SK-N-SH (cell line): Measurements from ENCODE around the gene PRPF4. TPM values are rescaled to one million over a fixed set of nuclear protein-coding genes. Genes with fewer than 3 reads are reported as not detected.

Experiments
- CTCF ChIA-PET: fragments of 300-600, 350-600 bp; formaldehyde crosslinking; extraction: SDS; loops from one replicate; lab custom pipeline; 2021; lab: Yijun Ruan, JAX
- POLR2A ChIA-PET: fragments of 350-600 bp; sonication (Branson Sonifier 250); formaldehyde crosslinking; extraction: SDS; loops from one replicate; lab custom pipeline; 2020; ENCODE audit warnings: antibody characterized with exemption, inconsistent platforms; lab: Yijun Ruan, JAX
- DNase-seq: peaks from one replicate; pipeline ENCODE4 v3.0.0; 2012
- H2AFZ ChIP-seq: fragments of 200-600 bp; sonication (generic); 2 replicates; pipeline ENCODE4 v1.8.1; 2016; ENCODE audit warnings: antibody characterized with exemption, mild to moderate bottlenecking, low read depth
- H3F3A ChIP-seq: fragments of 200-600 bp; sonication (generic); replicated peaks from 2 replicates; pipeline ENCODE3; 2016; ENCODE audit warnings: antibody characterized with exemption, mild to moderate bottlenecking; ENCODE audit not compliant: insufficient read depth
- H3K27ac ChIP-seq, 2 experiments: fragments of 200-500 bp in 1 of 2; fragments of 200-600 bp in 1 of 2; sonication (Bioruptor generic) in 1 of 2; sonication (generic), shearing (Covaris generic) in 1 of 2; 2 replicates each; pipeline versions ENCODE4 v1.5.1 to v1.6.1; 2014 to 2016; ENCODE audit warnings: low read depth in 2 of 2, inconsistent platforms in 1 of 2, low read length in 1 of 2, mild to moderate bottlenecking in 1 of 2, mixed read lengths in 1 of 2
- H3K27me3 ChIP-seq: fragments of 200-600 bp; sonication (generic), shearing (Covaris generic); 2 replicates; pipeline ENCODE4 v1.6.1; 2016; ENCODE audit warnings: mixed run types; ENCODE audit not compliant: insufficient read depth
- H3K36me3 ChIP-seq, 2 experiments: fragments of 200-500 bp in 1 of 2; fragments of 200-600 bp in 1 of 2; sonication (Bioruptor generic) in 1 of 2; sonication (generic) in 1 of 2; replicated peaks in 1 of 2; 2 replicates each; pipeline versions ENCODE3 to v1.5.1; 2014 to 2016; ENCODE audit warnings: low read length in 1 of 2, mild to moderate bottlenecking in 1 of 2; ENCODE audit not compliant: insufficient read depth in 2 of 2, control insufficient read depth in 1 of 2
- H3K4me1 ChIP-seq, 2 experiments: fragments of 200-500 bp in 1 of 2; fragments of 200-600 bp in 1 of 2; sonication (Bioruptor generic) in 1 of 2; sonication (generic), shearing (Covaris generic) in 1 of 2; 2 replicates each; pipeline versions ENCODE4 v1.5.1 to v1.6.1; 2014 to 2016; ENCODE audit warnings: low read depth in 1 of 2, low read length in 1 of 2, mixed run types in 1 of 2; ENCODE audit not compliant: insufficient read depth in 2 of 2, control insufficient read depth in 1 of 2
- H3K4me2 ChIP-seq: fragments of 200-600 bp; sonication (generic), shearing (Covaris generic); 2 replicates; pipeline ENCODE4 v1.6.1; 2017; ENCODE audit warnings: mixed run types
- H3K4me3 ChIP-seq, 2 experiments: fragments of 200-500 bp in 1 of 2; fragments of 200-600 bp in 1 of 2; sonication (Bioruptor generic) in 1 of 2; sonication (generic), shearing (Covaris generic) in 1 of 2; 2 replicates each; pipeline versions ENCODE4 v1.5.1 to v1.8.1; 2014 to 2016; ENCODE audit warnings: low read depth in 2 of 2, inconsistent platforms in 1 of 2, low read length in 1 of 2, mild to moderate bottlenecking in 1 of 2, mixed read lengths in 1 of 2, moderate library complexity in 1 of 2
- H3K79me2 ChIP-seq: fragments of 200-600 bp; sonication (generic); 2 replicates; pipeline ENCODE4 v1.8.1; 2017; ENCODE audit warnings: mild to moderate bottlenecking; ENCODE audit not compliant: insufficient read depth
- H3K9ac ChIP-seq: fragments of 200-600 bp; sonication (generic); 2 replicates; pipeline ENCODE4 v1.6.1; 2017; ENCODE audit warnings: mixed run types
- H3K9me2 ChIP-seq: fragments of 200-600 bp; sonication (generic); 2 replicates; pipeline ENCODE4 v1.6.1; 2017; ENCODE audit warnings: mixed run types
- H3K9me3 ChIP-seq: fragments of 200-600 bp; sonication (generic); 2 replicates; pipeline ENCODE4 v1.6.1; 2017; ENCODE audit warnings: mixed run types, mild to moderate bottlenecking, moderate library complexity
- H4K20me1 ChIP-seq: fragments of 200-600 bp; sonication (generic); 2 replicates; pipeline ENCODE4 v1.6.1; 2017; ENCODE audit warnings: mild to moderate bottlenecking, mixed run types; ENCODE audit not compliant: insufficient read depth
- CHD2 ChIP-seq: fragments of 150-350 bp; IDR thresholded peaks from 2 replicates; pipeline ENCODE4 v1.6.1; 2018; ENCODE audit warnings: low read length; ENCODE audit not compliant: partially characterized antibody
- ELF1 ChIP-seq: IDR thresholded peaks from 2 replicates; pipeline ENCODE4 v1.4.0; 2012
- EP300 ChIP-seq, 2 experiments: IDR thresholded peaks; 2 replicates each; pipeline versions ENCODE4 v1.4.0 to v1.6.1; 2012; ENCODE audit warnings: borderline replicate concordance in 1 of 2, low read depth in 1 of 2, low read length in 1 of 2
- EZH2phosphoT487 ChIP-seq: fragments of 200-600 bp; sonication (generic); IDR thresholded peaks from 2 replicates; pipeline ENCODE4 v1.6.1; 2017; ENCODE audit warnings: low read depth, mixed run types, mild to moderate bottlenecking, antibody characterized with exemption, moderate library complexity, borderline replicate concordance
- FOXJ3 ChIP-seq: sonication (generic); formaldehyde crosslinking; IDR thresholded peaks from 2 replicates; pipeline ENCODE4 v1.5.1; 2020; ENCODE audit warnings: mild to moderate bottlenecking, missing genetic modification reagents
- FOXM1 ChIP-seq: IDR thresholded peaks from 2 replicates; pipeline ENCODE4 v1.4.0; 2012; ENCODE audit warnings: low read depth, mild to moderate bottlenecking
- GATA2 ChIP-seq: sonication (generic); formaldehyde crosslinking; IDR thresholded peaks from 2 replicates; pipeline ENCODE4 v1.5.0; 2020; ENCODE audit warnings: mild to moderate bottlenecking, missing genetic modification reagents
- JUND ChIP-seq: IDR thresholded peaks from 2 replicates; pipeline ENCODE4 v1.4.0; 2012
- MEF2A ChIP-seq: IDR thresholded peaks from 2 replicates; pipeline ENCODE4 v1.4.0; 2012; ENCODE audit warnings: low read depth, borderline replicate concordance
- PBX3 ChIP-seq: IDR thresholded peaks from 2 replicates; pipeline ENCODE4; 2012
- POLR2AphosphoS5 ChIP-seq: IDR thresholded peaks from 2 replicates; pipeline ENCODE4 v1.6.1; 2012; ENCODE audit warnings: low read depth, low read length
- RCOR1 ChIP-seq: fragments of 150-350 bp; IDR thresholded peaks from 2 replicates; pipeline ENCODE4 v1.6.1; 2017; ENCODE audit warnings: antibody characterized with exemption, low read length
- REST ChIP-seq: IDR thresholded peaks from 2 replicates; pipeline ENCODE4 v1.6.1; 2012; ENCODE audit warnings: mild to moderate bottlenecking, low read depth, low read length, moderate library complexity
- TAF1 ChIP-seq: IDR thresholded peaks from 2 replicates; pipeline ENCODE4 v1.6.1; 2012; ENCODE audit warnings: low read depth, mild to moderate bottlenecking, low read length, moderate library complexity, borderline replicate concordance
- TCF12 ChIP-seq: IDR thresholded peaks from 2 replicates; pipeline ENCODE4 v1.4.0; 2012
- TEAD4 ChIP-seq: IDR thresholded peaks from 2 replicates; pipeline ENCODE4 v1.4.0; 2012; ENCODE audit warnings: mild to moderate bottlenecking, borderline replicate concordance; ENCODE audit not compliant: insufficient read depth
- USF2 ChIP-seq: fragments of 150-350 bp; IDR thresholded peaks from 2 replicates; pipeline ENCODE4 v1.6.1; 2017; ENCODE audit warnings: antibody characterized with exemption, low read length, low read depth, borderline replicate concordance
- YY1 ChIP-seq: IDR thresholded peaks from 2 replicates; pipeline ENCODE4 v1.4.0; 2012; ENCODE audit warnings: low read depth, mild to moderate bottlenecking
- WGBS: methylation state at CpG from one replicate; pipeline ENCODE4 v1.1.6; 2017; ENCODE audit warnings: low lambda C conversion rate; 5-methylcytosine and 5-hydroxymethylcytosine counted together
- polyA plus RNA-seq, 3 experiments: library from polyadenylated mRNA; depleted of rRNA; stranded (reverse); fragments of >200 nt; gene quantifications; 2 replicates each; pipeline ENCODE4 v1.2.3, GENCODE V29; 2012

PRPF4 gene
- polyA plus RNA-seq, 1 of the 3 experiments (the other 2 are of a cell fraction) = 23.2 TPM

GRCh38 chr9:113267911-113268566, 7.4 kb upstream of the PRPF4 start:
- Histone ChIP-seq H3K27me3 (no peaks in the 10 kb centered on the region), H3F3A (peaks cover 3% of the 10 kb centered on the region), H3K9me3 (no peaks in the 10 kb centered on the region), H2AFZ (no peak overlapping the region), H3K9ac (no peak overlapping the region), H3K4me3 (no peak overlapping the region), H3K79me2 (no peaks in the 10 kb centered on the region), H3K27ac (no peak overlapping the region), H3K36me3 (peaks cover 35 to 56% of the 10 kb centered on the region in 2 experiments), H3K4me1 (no peaks in the 10 kb centered on the region), H4K20me1 (no peaks in the 10 kb centered on the region), H3K9me2 (no peaks in the 10 kb centered on the region), H3K4me2 (no peak overlapping the region)
- ChIA-PET POLR2A (no interaction called here), CTCF (no interaction called here)
- 86% methylated on average over 4 of the region's 4 CpGs for WGBS
- no peak for DNase-seq
- TF ChIP-seq JUND (no peak), YY1 (no peak), TEAD4 (no peak), EZH2phosphoT487 (no peak), EP300 (IDR thresholded peaks at IDR 0.05; ENCODE audit: borderline replicate concordance in 1 of 2, low read depth in 1 of 2, low read length in 1 of 2) (no peak), TAF1 (no peak), MEF2A (no peak), ELF1 (no peak)

GRCh38 chr9:113269355-113269754, 6.1 kb upstream of the PRPF4 start:
- 95% methylated on average over 2 of the region's 2 CpGs for WGBS
- TF ChIP-seq TAF1 = no peak
- no peak for TF ChIP-seq EP300 (IDR thresholded peaks at IDR 0.05; ENCODE audit: borderline replicate concordance in 1 of 2, low read depth in 1 of 2, low read length in 1 of 2)
- TF ChIP-seq CHD2 = no peak
- TF ChIP-seq TCF12 = no peak
- TF ChIP-seq USF2 = no peak
- TF ChIP-seq REST = no peak
- TF ChIP-seq RCOR1 = no peak
- no peak for TF ChIP-seq FOXJ3 (CRISPR knock-in tag)
- TF ChIP-seq FOXM1 = no peak
- no peak for TF ChIP-seq POLR2AphosphoS5
- TF ChIP-seq PBX3 = no peak
- TF ChIP-seq GATA2 (CRISPR knock-in tag) = no peak
- TF ChIP-seq ELF1 = no peak
- CTCF ChIA-PET = interaction anchor here (0.7 to 1.7 kb wide), 4 partner anchors 8 to 318 kb away, joined by 3 to 5 read pairs (median 4); no protein-coding TSS in a partner anchor

More at GRCh38 chr9:113269355-113269754, 6.1 kb upstream of the PRPF4 start:
- H3K27ac ChIP-seq = no peak overlapping the region
- no peak overlapping the region for H3K4me3 ChIP-seq
- no peak for DNase-seq
- POLR2A ChIA-PET = no interaction called here
- peaks cover 3% of the 10 kb centered on the region for H3F3A ChIP-seq
- H3K79me2 ChIP-seq = peaks cover 9% of the 10 kb centered on the region
- no peaks in the 10 kb centered on the region; the same call in 1 of the 2 replicates for H4K20me1 ChIP-seq
- no peaks in the 10 kb centered on the region for H3K27me3 ChIP-seq
- H3K4me1 ChIP-seq = peaks cover 0 to 6% of the 10 kb centered on the region in 2 experiments; a peak in 3 of 4 replicates
- H2AFZ ChIP-seq = no peak overlapping the region
- H3K4me2 ChIP-seq = no peak overlapping the region
- H3K36me3 ChIP-seq = peaks cover 38 to 55% of the 10 kb centered on the region in 2 experiments
- no peaks in the 10 kb centered on the region for H3K9me3 ChIP-seq
- no peak overlapping the region for H3K9ac ChIP-seq
- H3K9me2 ChIP-seq = no peaks in the 10 kb centered on the region
